Lower leg skin (tissue), 4 donors: ENCODE measurements around the gene DNAH8. TPM values are rescaled to one million over a fixed set of nuclear protein-coding genes. Genes with fewer than 3 reads are reported as not detected.

Source experiments
- DNase-seq, 2 donors: peaks; one replicate each; pipeline ENCODE4 v3.0.0-alpha.2; 2019; ENCODE audit warnings: low spot score in 2 of 2
- H3K4me3 ChIP-seq: fragments of 200-600 bp; sonication (generic); 2 replicates; pipeline ENCODE4 v1.5.1; 2017; ENCODE audit warnings: mild to moderate bottlenecking, low read depth; ENCODE audit not compliant: poor library complexity, severe bottlenecking
- POLR2A ChIP-seq, 2 donors: fragments of 450-650 bp; IDR thresholded peaks; one replicate each; pipeline ENCODE4 v1.6.1; 2016 to 2017; ENCODE audit warnings: antibody characterized with exemption in 2 of 2, mild to moderate bottlenecking in 1 of 2, moderate library complexity in 1 of 2
- WGBS, 2 donors: methylation state at CpG; one replicate each; pipeline ENCODE4 v1.1.5; 2018; 5-methylcytosine and 5-hydroxymethylcytosine counted together
- intact Hi-C: fragments of 100-400 bp; cut with DNase I; formaldehyde crosslinking; loops from one replicate; pipeline ENCODE4 v1.15.0; 2023; ENCODE audit warnings: low total_unique reads
- total RNA-seq, 4 donors: library from RNA; depleted of rRNA; stranded (reverse); fragments of >200 nt; gene quantifications; one replicate each; pipeline ENCODE4 v1.1.0, GENCODE V29; 2016
- TF ChIP-seq, protein P1 (sequence below), 3 donors: fragments of 450-650 bp; IDR thresholded peaks; one replicate each; pipeline ENCODE4 v1.5.1; 2016; ENCODE audit warnings: antibody characterized with exemption in 3 of 3, mild to moderate bottlenecking in 3 of 3, moderate library complexity in 2 of 3

DNAH8 gene
- total RNA-seq, 4 donors from 2014 or later: 0.02 to 0.19 (median 0.08) TPM

DNA sequence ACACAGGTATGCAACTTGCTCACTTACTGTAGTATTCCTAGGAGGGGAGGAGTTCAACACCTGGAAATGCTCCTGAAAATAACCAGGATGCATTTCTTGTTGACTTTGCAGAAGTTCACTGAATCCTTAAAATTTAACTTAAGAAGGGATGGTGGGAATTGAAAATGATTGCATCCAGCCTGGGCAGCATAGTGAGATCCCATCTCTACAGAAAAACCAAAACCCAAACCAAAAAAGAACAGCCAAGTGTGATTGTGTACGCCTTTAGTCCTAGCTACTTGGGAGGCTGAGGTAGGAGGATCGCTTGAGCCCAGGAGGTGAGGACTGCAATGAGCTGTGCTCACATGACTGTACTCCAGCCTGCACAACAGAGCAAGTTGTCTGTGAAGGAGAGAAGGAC, 1.7 kb downstream of the DNAH8 start:
- 95% methylated on average over 2 of the region's 2 CpGs for WGBS, 2 donors
- intact Hi-C loops: no loop called here
- no peak for DNase-seq
- TF ChIP-seq POLR2A (IDR thresholded peaks at IDR 0.05): no peak
- TF ChIP-seq, protein P1, sequence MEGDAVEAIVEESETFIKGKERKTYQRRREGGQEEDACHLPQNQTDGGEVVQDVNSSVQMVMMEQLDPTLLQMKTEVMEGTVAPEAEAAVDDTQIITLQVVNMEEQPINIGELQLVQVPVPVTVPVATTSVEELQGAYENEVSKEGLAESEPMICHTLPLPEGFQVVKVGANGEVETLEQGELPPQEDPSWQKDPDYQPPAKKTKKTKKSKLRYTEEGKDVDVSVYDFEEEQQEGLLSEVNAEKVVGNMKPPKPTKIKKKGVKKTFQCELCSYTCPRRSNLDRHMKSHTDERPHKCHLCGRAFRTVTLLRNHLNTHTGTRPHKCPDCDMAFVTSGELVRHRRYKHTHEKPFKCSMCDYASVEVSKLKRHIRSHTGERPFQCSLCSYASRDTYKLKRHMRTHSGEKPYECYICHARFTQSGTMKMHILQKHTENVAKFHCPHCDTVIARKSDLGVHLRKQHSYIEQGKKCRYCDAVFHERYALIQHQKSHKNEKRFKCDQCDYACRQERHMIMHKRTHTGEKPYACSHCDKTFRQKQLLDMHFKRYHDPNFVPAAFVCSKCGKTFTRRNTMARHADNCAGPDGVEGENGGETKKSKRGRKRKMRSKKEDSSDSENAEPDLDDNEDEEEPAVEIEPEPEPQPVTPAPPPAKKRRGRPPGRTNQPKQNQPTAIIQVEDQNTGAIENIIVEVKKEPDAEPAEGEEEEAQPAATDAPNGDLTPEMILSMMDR (IDR thresholded peaks at IDR 0.05): no peak
- no peak overlapping the region for H3K4me3 ChIP-seq

DNA sequence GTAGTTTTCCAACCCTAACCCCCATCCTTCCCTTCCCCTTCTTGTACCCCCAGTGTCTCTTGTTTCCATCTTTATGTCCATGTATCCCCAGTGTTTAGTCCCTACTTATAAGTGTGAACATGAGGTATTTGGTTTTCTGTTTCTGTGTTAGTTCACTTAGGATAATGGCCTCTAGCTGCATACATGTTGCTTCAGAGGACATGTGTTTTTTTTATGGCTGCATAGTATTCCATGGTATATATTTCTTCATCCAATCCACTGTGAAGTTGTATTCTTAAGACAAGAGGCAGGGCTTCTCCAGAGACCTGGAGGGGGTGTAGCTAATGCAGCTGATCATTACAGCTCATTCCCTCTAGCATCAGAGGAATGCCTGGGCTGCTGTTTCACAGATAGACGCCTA, 4.2 kb downstream of the DNAH8 start:
- TF ChIP-seq, protein P1 (IDR thresholded peaks at IDR 0.05): no peak
- TF ChIP-seq POLR2A (IDR thresholded peaks at IDR 0.05): no peak
- DNase-seq: no peak
- no peak overlapping the region for H3K4me3 ChIP-seq
- 94 to 100% methylated on average over 1 of the region's 1 CpG for WGBS, 2 donors
- intact Hi-C loops: no loop called here

GRCh38 chr6:38720295-38720694, 5.2 kb downstream of the DNAH8 start:
- 17 to 34% methylated on average over 2 of the region's 2 CpGs for WGBS, 2 donors
- H3K4me3 ChIP-seq: no peak overlapping the region
- intact Hi-C loops: loop anchor here (10.0 kb wide), 1 partner anchor 575 kb away; no protein-coding TSS in a partner anchor
- no peak for DNase-seq
- TF ChIP-seq, protein P1 (IDR thresholded peaks at IDR 0.05): no peak
- no peak for TF ChIP-seq POLR2A (IDR thresholded peaks at IDR 0.05)

DNA sequence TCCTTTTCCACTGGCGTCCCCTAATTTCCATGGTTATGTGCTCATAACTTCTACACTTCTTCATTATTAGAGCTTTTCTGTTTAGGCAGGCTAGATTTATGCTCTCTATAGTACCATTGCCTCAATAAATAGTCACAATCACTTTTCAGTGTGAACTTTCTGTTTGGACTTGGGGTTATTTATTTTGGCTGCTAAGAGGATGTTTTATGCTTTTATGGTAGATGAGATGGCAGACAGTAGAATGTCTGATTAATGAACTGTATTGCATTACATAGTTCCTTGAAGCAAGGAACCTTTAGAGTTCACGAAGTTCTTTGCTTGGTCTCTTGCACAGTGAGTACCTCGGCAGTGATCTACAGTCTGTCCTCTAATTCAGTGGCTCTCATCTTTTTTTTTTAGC, 6.9 kb downstream of the DNAH8 start:
- WGBS, 2 donors: 64 to 82% methylated on average over 3 of the region's 3 CpGs
- intact Hi-C loops: loop anchor here (10.0 kb wide), 1 partner anchor 573 kb away; no protein-coding TSS in a partner anchor
- DNase-seq: no peak
- no peak for TF ChIP-seq POLR2A (IDR thresholded peaks at IDR 0.05)
- TF ChIP-seq, protein P1 (IDR thresholded peaks at IDR 0.05): no peak
- no peak overlapping the region for H3K4me3 ChIP-seq

DNA sequence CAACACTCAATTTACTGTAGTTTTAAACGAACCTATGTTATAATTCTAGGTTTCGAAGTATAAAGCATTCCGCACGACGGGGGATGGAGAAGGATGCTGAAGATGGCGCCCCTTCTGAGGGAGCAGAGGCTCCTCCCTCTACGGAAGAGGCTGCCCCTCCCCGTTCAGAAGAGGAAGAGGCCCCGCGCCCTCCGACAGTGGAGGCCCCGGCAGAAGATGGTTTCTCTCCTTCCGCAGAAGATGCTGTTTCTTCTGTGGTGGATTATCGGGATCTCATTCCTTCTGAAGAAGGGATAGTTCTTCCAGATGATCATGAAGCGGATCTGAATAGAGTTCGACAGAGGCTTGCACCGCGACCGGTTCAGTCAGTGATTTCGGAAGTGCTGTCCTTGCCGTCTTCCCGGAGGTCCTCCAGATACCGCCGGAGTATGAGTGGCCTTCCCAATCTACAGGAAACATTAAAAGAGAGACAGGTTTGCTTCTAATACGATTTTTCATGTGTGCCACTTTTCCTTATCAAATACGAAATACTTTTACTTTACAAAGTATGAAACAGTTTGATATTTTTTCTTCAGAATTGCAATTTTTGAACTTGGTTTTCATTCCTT, 7.7 kb downstream of the DNAH8 start:
- intact Hi-C loops: loop anchor here (10.0 kb wide), 1 partner anchor 572 kb away; no protein-coding TSS in a partner anchor
- no peak overlapping the region for H3K4me3 ChIP-seq
- TF ChIP-seq POLR2A (IDR thresholded peaks at IDR 0.05): no peak
- TF ChIP-seq, protein P1 (IDR thresholded peaks at IDR 0.05): no peak
- DNase-seq: no peak
- WGBS, 2 donors: 90 to 91% methylated on average over 26 of the region's 26 CpGs

DNA sequence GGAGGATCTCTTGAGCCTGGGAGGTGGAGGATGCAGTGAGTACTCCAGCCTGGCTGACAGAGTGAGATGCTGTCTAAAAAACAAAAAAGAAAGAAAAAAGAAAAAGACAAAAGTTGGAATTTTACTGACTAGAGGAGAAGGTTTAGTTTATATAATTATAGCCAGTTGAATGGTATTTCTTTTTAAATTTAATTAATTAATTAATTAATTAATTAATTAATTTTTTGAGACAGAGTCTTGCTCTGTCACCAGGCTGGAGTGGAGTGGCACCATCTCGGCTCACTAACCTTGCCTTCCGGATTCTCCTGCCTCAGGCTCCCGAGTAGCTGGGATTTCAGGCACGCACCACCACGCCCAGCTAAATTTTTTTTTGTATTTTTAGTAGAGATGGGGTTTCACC, 8.7 kb downstream of the DNAH8 start:
- intact Hi-C loops: loop anchor here (10.0 kb wide), 1 partner anchor 571 kb away; no protein-coding TSS in a partner anchor
- 88 to 95% methylated on average over 5 of the region's 5 CpGs for WGBS, 2 donors
- TF ChIP-seq, protein P1 (IDR thresholded peaks at IDR 0.05): no peak
- no peak for TF ChIP-seq POLR2A (IDR thresholded peaks at IDR 0.05)
- H3K4me3 ChIP-seq: no peak overlapping the region
- no peak for DNase-seq
